ENCODE results near the gene HTT.

The HTT gene

GRCh38 chr4:3269105-3269927 lies 194.8 kb downstream of the HTT start:
- DNase-seq: no peak

GRCh38 chr4:3269991-3270611 lies 195.6 kb downstream of the HTT start:
- no peak for DNase-seq

GRCh38 chr4:3271131-3271530 lies 196.7 kb downstream of the HTT start:
- DNase-seq: no peak

- no peak for DNase-seq
Measured at GRCh38 chr4:3276986-3277385, 202.5 kb downstream of the HTT start.

- DNase-seq: no peak
Measured at GRCh38 chr4:3280466-3280865, 206.0 kb downstream of the HTT start.

- DNase-seq: no peak
Measured at GRCh38 chr4:3283483-3283882, 209.0 kb downstream of the HTT start.

GRCh38 chr4:3283916-3284315 lies 209.4 kb downstream of the HTT start:
- no peak for DNase-seq

- DNase-seq: no peak
Measured at GRCh38 chr4:3284734-3285557, 210.5 kb downstream of the HTT start.

GRCh38 chr4:3285558-3286334 lies 211.3 kb downstream of the HTT start:
- peak; percentile 90 to 94 (median 94) for DNase-seq

GRCh38 chr4:3286335-3287175 lies 212.1 kb downstream of the HTT start:
- DNase-seq: no peak

GRCh38 chr4:3287271-3287971 lies 212.9 kb downstream of the HTT start:
- DNase-seq: no peak

- no peak for DNase-seq
Measured at GRCh38 chr4:3287972-3288570, 213.6 kb downstream of the HTT start.

- DNase-seq: no peak
Measured at GRCh38 chr4:3288571-3289094, 214.2 kb downstream of the HTT start.

GRCh38 chr4:3290476-3290875 lies 216.0 kb downstream of the HTT start:
- no peak for DNase-seq

- no peak for DNase-seq
Measured at GRCh38 chr4:3290889-3291321, 216.4 kb downstream of the HTT start.

- DNase-seq: no peak
Measured at GRCh38 chr4:3291411-3291968, 217.0 kb downstream of the HTT start.

GRCh38 chr4:3291969-3292570 lies 217.6 kb downstream of the HTT start:
- peak; percentile 62 to 86 (median 78) for DNase-seq

- peak; percentile 92 to 97 (median 95) for DNase-seq
Measured at GRCh38 chr4:3292571-3293400, 218.3 kb downstream of the HTT start, which contains the start of gene RGS12. Gene RGS12 (plus strand): TSS chr4:3293021. CDS start chr4:3316171, 23,150 bp downstream.

Data from suppressor macrophage (primary cell).